SIG-M5 treated with dmso at 0.1 percent for 504 hours (cell line): Measurements from ENCODE around the gene SARS2.

Experiments used
- DNase-seq: peaks from one replicate; lab custom pipeline; 2025; ENCODE audit not compliant: unreplicated experiment; lab: John Stamatoyannopoulos, UW

SARS2 gene

GRCh38 chr19:38917921-38918491 lies 12.6 kb downstream of the SARS2 start:
- DNase-seq: peak; percentile 21

GRCh38 chr19:38917516-38917915 lies 13.0 kb downstream of the SARS2 start:
- DNase-seq: no peak

- no peak for DNase-seq
Observed at GRCh38 chr19:38915329-38916321, 14.9 kb downstream of the SARS2 start.

- DNase-seq: no peak
Observed at GRCh38 chr19:38913958-38914357, 16.6 kb downstream of the SARS2 start.

GRCh38 chr19:38912600-38913514 lies 17.7 kb downstream of the SARS2 start:
- no peak for DNase-seq

GRCh38 chr19:38911388-38912001 lies 19.1 kb downstream of the SARS2 start:
- DNase-seq: no peak

GRCh38 chr19:38910488-38910887 lies 20.1 kb downstream of the SARS2 start:
- no peak for DNase-seq

- DNase-seq: no peak
Observed at GRCh38 chr19:38908911-38909310, 21.7 kb downstream of the SARS2 start.

- DNase-seq: no peak
Observed at GRCh38 chr19:38907670-38908069, 22.9 kb downstream of the SARS2 start.

- DNase-seq: no peak
Observed at GRCh38 chr19:38907227-38907626, 23.3 kb downstream of the SARS2 start.

- DNase-seq: no peak
Observed at GRCh38 chr19:38905620-38906019, 24.9 kb downstream of the SARS2 start.

- DNase-seq: no peak
Observed at GRCh38 chr19:38904581-38905539, 25.7 kb downstream of the SARS2 start.

- DNase-seq: no peak
Observed at GRCh38 chr19:38901683-38902082, 28.9 kb downstream of the SARS2 start.

GRCh38 chr19:38900743-38901190 lies 29.8 kb downstream of the SARS2 start:
- DNase-seq: no peak

- DNase-seq: no peak
Observed at GRCh38 chr19:38900202-38900629, 30.3 kb downstream of the SARS2 start.

- DNase-seq: peak; percentile 100
Observed at GRCh38 chr19:38899447-38900201, 30.9 kb downstream of the SARS2 start, which contains the start of the genes NFKBIB and SIRT2. TSS of gene NFKBIB (plus strand) at chr19:38899969. CDS start at chr19:38900033, 64 bp downstream. TSS of gene SIRT2 (minus strand) at chr19:38899618. CDS start at chr19:38899521, 97 bp downstream.

- no peak for DNase-seq
Observed at GRCh38 chr19:38898788-38899446, 31.6 kb downstream of the SARS2 start.

GRCh38 chr19:38894968-38895367 lies 35.6 kb downstream of the SARS2 start:
- no peak for DNase-seq
